Right forelimb (tissue), 1 donor: Measurements from ENCODE around the gene RAB3GAP1.

Experiments used
- DNase-seq: peaks from one replicate; pipeline ENCODE4 v3.0.0-alpha.2; 2018

The RAB3GAP1 gene

GRCh38 chr2:135169900-135170753 lies 118.0 kb downstream of the RAB3GAP1 start:
- no peak for DNase-seq

GRCh38 chr2:135174049-135174809 lies 122.1 kb downstream of the RAB3GAP1 start:
- DNase-seq, result no peak

- no peak for DNase-seq
Measured at GRCh38 chr2:135174810-135175093, 122.7 kb downstream of the RAB3GAP1 start.

- DNase-seq, result no peak
Measured at GRCh38 chr2:135175177-135175576, 123.1 kb downstream of the RAB3GAP1 start.

- no peak for DNase-seq
Measured at GRCh38 chr2:135179689-135180088, 127.6 kb downstream of the RAB3GAP1 start.

GRCh38 chr2:135182190-135182589 lies 130.1 kb downstream of the RAB3GAP1 start:
- DNase-seq, result no peak

- DNase-seq, result no peak
Measured at GRCh38 chr2:135182601-135183000, 130.5 kb downstream of the RAB3GAP1 start.

GRCh38 chr2:135183822-135184221 lies 131.7 kb downstream of the RAB3GAP1 start:
- no peak for DNase-seq

GRCh38 chr2:135186054-135186453 lies 134.0 kb downstream of the RAB3GAP1 start:
- DNase-seq, result no peak

GRCh38 chr2:135187270-135187669 lies 135.2 kb downstream of the RAB3GAP1 start:
- DNase-seq, result no peak

- DNase-seq, result no peak
Measured at GRCh38 chr2:135189148-135189547, 137.1 kb downstream of the RAB3GAP1 start.

- DNase-seq, result no peak
Measured at GRCh38 chr2:135190799-135191198, 138.7 kb downstream of the RAB3GAP1 start.

GRCh38 chr2:135198481-135198880 lies 146.4 kb downstream of the RAB3GAP1 start:
- DNase-seq, result no peak

GRCh38 chr2:135202751-135203150 lies 150.7 kb downstream of the RAB3GAP1 start:
- DNase-seq, result no peak

- no peak for DNase-seq
Measured at GRCh38 chr2:135203944-135204343, 151.9 kb downstream of the RAB3GAP1 start.

GRCh38 chr2:135208016-135208415 lies 155.9 kb downstream of the RAB3GAP1 start:
- DNase-seq, result no peak

- no peak for DNase-seq
Measured at GRCh38 chr2:135212757-135213156, 160.7 kb downstream of the RAB3GAP1 start.

- no peak for DNase-seq
Measured at GRCh38 chr2:135218426-135218825, 166.3 kb downstream of the RAB3GAP1 start.

- no peak for DNase-seq
Measured at GRCh38 chr2:135219226-135219625, 167.1 kb downstream of the RAB3GAP1 start.
